Brain microvascular endothelial cell (primary cell): ENCODE data around the gene SHMT2.
A peak's percentile ranks its signal among the peaks of the same experiment; 100 is the strongest.

Experiments used
- DNase-seq: peaks from one replicate; pipeline ENCODE4 v3.0.0-alpha.2; 2020
- H3K27ac ChIP-seq: fragments of 250-450 bp; sonication (Bioruptor Pico); 2 replicates; pipeline ENCODE4 v1.5.1; 2020; ENCODE audit warnings: mild to moderate bottlenecking, moderate library complexity
- H3K27me3 ChIP-seq: fragments of 250-450 bp; sonication (Bioruptor Pico); replicated peaks from 2 replicates; pipeline ENCODE4 v1.5.1; 2020; ENCODE audit warnings: mild to moderate bottlenecking
- H3K36me3 ChIP-seq: fragments of 250-450 bp; sonication (Bioruptor Pico); replicated peaks from 2 replicates; pipeline ENCODE4 v1.5.1; 2020; ENCODE audit warnings: mild to moderate bottlenecking
- H3K4me3 ChIP-seq: 2 replicates; pipeline ENCODE4 v1.5.1; 2011; ENCODE audit warnings: low read depth, mild to moderate bottlenecking, control low read depth, low read length, moderate library complexity
- in situ Hi-C: cut with HindIII; loops from 2 replicates; pipeline ENCODE4 v1.10.0; 2017; ENCODE audit warnings: low sequenced_read_pairs, low pct_ligation_motif_present
- TF ChIP-seq, protein P1 (sequence below): IDR thresholded peaks from 2 replicates; pipeline ENCODE4 v1.5.1; 2011; ENCODE audit warnings: low read depth, mild to moderate bottlenecking, moderate library complexity, low read length, control low read depth, inconsistent platforms; ENCODE audit errors: missing control alignments

SHMT2 gene

DNA sequence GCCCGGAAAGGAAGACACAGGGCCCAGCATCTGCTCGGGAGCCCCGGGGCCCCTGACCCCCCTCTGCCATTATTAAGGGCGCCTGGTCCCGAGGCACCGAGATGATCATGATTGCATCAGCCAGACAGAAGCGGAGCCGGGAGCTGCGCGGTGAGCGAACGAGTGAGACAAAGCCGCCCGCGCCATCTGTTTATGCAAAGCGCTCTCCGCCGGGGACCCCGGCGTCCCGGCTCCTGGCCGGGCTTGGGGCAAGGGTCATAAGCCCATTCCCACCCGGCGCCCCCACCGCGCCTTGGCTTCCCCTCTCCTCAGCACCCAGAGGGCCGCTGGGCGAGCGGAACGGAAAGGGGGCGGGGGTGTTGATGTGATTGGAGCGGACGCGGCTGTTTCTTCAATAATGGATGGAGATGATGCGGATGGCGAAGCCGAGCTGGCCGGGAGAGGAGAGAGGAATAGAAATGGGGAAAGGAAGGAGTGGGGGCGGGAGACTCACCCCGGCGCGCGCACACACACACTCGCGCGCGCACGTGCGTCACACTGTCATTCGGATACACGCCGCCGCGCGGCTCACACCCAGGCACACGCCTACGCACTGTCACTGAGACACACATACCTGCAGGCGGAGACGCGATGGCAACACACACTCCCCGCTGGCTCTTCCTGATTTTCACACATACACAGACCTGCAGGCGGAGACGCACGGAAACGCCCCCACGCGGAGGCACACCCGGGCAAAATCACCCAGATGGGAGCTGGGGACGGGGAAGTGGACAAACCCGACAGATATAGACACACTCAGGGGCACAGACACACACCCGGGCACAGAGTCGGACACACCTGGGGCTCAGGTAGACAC lies 10.8 kb downstream of the SHMT2 start:
- H3K4me3 ChIP-seq: peak overlapping the region; percentile 58
- peaks cover 20% of the 10 kb centered on the region for H3K27me3 ChIP-seq
- H3K27ac ChIP-seq: peak overlapping the region; percentile 24
- no peak for DNase-seq
- TF ChIP-seq, protein P1, sequence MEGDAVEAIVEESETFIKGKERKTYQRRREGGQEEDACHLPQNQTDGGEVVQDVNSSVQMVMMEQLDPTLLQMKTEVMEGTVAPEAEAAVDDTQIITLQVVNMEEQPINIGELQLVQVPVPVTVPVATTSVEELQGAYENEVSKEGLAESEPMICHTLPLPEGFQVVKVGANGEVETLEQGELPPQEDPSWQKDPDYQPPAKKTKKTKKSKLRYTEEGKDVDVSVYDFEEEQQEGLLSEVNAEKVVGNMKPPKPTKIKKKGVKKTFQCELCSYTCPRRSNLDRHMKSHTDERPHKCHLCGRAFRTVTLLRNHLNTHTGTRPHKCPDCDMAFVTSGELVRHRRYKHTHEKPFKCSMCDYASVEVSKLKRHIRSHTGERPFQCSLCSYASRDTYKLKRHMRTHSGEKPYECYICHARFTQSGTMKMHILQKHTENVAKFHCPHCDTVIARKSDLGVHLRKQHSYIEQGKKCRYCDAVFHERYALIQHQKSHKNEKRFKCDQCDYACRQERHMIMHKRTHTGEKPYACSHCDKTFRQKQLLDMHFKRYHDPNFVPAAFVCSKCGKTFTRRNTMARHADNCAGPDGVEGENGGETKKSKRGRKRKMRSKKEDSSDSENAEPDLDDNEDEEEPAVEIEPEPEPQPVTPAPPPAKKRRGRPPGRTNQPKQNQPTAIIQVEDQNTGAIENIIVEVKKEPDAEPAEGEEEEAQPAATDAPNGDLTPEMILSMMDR: no peak
- in situ Hi-C loops: no loop called here
- peaks cover under 1% of the 10 kb centered on the region for H3K36me3 ChIP-seq

DNA sequence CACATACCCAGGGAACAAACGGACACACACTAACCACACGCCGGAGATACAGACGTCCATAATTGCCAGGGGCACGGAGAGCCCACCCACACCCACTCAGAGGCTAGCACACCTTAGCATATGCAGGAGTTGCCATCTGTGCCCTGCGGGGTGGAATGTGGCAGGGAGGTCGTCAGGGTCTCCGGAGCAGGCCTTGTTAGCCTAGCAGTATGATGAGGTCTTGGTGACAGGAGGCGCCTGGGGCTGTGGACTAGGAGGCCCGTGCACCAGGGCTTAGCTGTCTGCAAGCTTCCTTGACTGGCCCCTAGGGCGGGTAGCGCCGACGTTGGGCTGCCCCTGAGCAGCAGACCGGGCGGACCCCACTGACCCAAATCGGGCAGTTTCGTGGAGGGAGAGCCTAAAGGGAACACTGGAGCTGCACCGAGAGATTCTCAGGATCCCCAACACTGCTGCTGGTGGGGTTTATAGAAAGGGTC lies 11.5 kb downstream of the SHMT2 start:
- TF ChIP-seq, protein P1: no peak
- Histone ChIP-seq H3K36me3 (no peaks in the 10 kb centered on the region), H3K4me3 (peak overlapping the region; percentile 58), H3K27me3 (peaks cover 20% of the 10 kb centered on the region), H3K27ac (no peak overlapping the region)
- in situ Hi-C loops: no loop called here
- no peak for DNase-seq

DNA sequence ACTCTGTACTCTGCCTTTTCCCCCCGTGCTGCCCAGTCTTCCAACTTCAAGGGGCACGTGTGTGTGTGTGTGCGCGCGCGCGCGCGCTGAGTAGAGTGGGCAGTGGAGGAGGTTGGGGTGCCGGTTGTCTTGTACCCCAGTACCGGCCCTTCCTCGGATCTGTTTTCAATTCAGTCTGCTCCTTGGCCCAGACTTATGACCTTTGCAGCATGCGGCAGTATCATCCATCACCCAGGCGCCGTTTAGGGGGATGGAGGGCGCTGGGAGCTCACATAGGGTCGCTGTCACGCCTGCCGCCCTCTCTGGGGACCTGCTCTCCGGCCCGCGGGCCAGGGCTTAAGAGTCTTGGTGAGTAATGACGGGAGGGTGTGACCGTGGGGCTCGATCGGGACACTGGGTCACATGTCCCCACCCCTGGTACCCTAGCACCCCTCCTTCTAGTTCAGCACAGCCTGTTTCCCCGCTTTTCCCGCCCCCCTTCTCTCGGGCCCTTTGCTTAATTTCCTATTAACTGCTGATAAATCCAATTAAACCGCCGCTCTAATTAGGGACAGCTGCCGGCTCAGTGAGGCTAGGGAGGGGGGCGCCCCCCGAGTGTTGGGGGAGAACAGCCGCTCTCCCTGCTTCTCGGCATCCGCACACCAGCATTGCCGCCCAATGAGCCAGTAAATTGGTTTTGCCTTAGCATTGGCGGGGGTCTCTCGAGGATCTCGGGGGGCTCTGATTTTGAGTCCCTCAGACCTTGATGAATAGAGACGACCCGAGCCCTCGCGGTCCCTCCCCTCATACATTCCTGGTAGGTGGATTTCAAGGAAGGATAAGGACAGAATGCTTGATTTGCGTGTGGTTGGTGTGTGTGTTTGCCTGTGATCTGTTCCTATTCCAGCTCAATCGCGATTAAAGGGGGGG lies 12.1 kb downstream of the SHMT2 start:
- Histone ChIP-seq H3K4me3 (no peak overlapping the region), H3K27ac (no peak overlapping the region), H3K36me3 (no peaks in the 10 kb centered on the region), H3K27me3 (peaks cover 20% of the 10 kb centered on the region)
- TF ChIP-seq, protein P1: no peak
- in situ Hi-C loops: no loop called here
- no peak for DNase-seq

DNA sequence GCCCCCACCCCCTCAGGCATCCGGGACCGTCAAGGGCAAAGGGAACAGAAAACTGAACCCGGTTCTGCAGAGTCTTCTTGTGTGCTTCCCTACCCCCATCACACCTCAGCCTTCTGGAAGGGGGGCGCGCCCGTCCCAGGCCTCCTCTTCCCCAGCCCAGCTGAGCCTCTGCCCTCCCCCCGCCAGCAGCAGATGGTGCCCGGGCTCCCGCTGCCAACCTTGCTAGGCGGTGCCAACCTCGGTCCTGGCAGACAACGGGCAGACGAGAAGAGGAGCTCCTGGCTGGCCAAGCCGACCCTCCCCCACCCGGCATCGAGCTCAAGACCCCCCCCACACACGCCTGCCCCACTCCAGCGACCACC lies 12.8 kb downstream of the SHMT2 start:
- Histone ChIP-seq H3K4me3 (no peak overlapping the region), H3K27me3 (peaks cover 20% of the 10 kb centered on the region), H3K27ac (no peak overlapping the region), H3K36me3 (no peaks in the 10 kb centered on the region)
- in situ Hi-C loops: no loop called here
- TF ChIP-seq, protein P1: no peak
- DNase-seq: no peak

DNA sequence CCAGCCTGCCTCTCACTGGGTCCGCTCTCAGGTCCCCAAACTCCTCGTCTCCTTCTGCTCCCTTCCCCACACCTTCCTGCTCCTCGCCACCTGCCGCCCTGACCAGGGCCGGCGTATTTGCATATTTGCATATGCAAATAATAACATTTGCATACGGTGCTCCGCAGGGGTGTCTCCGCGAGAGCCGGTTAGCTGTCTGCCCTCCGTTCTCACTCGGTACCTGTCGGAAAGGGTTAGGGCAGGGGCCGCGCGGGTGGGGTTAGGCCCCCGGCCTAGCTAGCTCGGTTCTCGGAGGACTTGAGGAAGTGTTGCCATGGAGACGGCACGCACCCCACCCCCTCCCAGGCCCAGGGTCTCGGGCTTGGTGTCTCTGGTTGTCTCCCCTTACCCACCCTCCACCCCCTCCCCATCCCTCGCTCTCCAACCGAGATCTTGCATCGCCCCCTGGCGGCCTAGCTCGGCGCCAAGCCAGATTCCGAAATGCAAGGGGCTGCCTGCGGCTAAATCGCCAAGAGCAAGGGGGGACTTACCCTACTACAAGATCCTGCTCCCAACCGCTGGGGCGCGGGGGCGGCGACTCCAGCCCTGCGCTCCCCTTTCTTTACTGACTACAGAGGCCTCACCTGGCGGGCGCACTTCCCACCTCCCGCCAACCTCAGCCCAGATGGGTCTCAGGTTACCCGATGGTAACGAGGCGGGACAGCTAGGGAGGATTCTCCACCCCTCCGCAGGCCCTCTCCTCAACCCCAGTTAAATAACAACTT lies 13.4 kb downstream of the SHMT2 start:
- no peak overlapping the region for H3K27ac ChIP-seq
- in situ Hi-C loops: no loop called here
- peaks cover 20% of the 10 kb centered on the region for H3K27me3 ChIP-seq
- no peak for DNase-seq
- TF ChIP-seq, protein P1: peak; percentile 86
- H3K36me3 ChIP-seq: no peaks in the 10 kb centered on the region
- peak overlapping the region; percentile 27 for H3K4me3 ChIP-seq
